Urinary bladder (tissue), 4 donors: ENCODE results near the gene NPLOC4. TPM values are rescaled to one million over a fixed set of nuclear protein-coding genes. Genes with fewer than 3 reads are reported as not detected.
A peak's percentile ranks its signal among the peaks of the same experiment; 100 is the strongest.

Source experiments
- DNase-seq: peaks from one replicate; pipeline ENCODE4 v3.0.0-alpha.2; 2015; ENCODE audit errors: extremely low spot score
- H3K27ac ChIP-seq: one replicate; pipeline ENCODE4 v1.5.1; 2013; ENCODE audit warnings: low read depth, mild to moderate bottlenecking, moderate library complexity
- H3K36me3 ChIP-seq: one replicate; pipeline ENCODE4 v1.6.1; 2013; ENCODE audit warnings: mild to moderate bottlenecking, moderate library complexity; ENCODE audit not compliant: insufficient read depth
- H3K4me1 ChIP-seq: one replicate; pipeline ENCODE4 v1.6.1; 2013; ENCODE audit warnings: mild to moderate bottlenecking, moderate library complexity; ENCODE audit not compliant: insufficient read depth
- H3K4me3 ChIP-seq: one replicate; pipeline ENCODE4 v1.5.1; 2013; ENCODE audit warnings: low read depth, low read length
- WGBS: extraction: QIAGEN DNeasy Blood & Tissue Kit; methylation state at CpG from one replicate; pipeline ENCODE4 v1.1.7; 2013; 5-methylcytosine and 5-hydroxymethylcytosine counted together
- polyA plus RNA-seq: library from polyadenylated mRNA; stranded (reverse); fragments of 200-250 nt; gene quantifications from one replicate; pipeline ENCODE4 v1.2.3, GENCODE V29; 2013
- total RNA-seq: library from RNA; depleted of rRNA; stranded (reverse); fragments of >200 nt; gene quantifications from one replicate; pipeline ENCODE4 v1.2.3, GENCODE V29; 2014
- donor health status: healthy with polysubstance abuse.
- donor health status: healthy.

NPLOC4 gene
- total and polyA plus RNA-seq, 2 donors, result 36.5 to 45.3 TPM

DNA sequence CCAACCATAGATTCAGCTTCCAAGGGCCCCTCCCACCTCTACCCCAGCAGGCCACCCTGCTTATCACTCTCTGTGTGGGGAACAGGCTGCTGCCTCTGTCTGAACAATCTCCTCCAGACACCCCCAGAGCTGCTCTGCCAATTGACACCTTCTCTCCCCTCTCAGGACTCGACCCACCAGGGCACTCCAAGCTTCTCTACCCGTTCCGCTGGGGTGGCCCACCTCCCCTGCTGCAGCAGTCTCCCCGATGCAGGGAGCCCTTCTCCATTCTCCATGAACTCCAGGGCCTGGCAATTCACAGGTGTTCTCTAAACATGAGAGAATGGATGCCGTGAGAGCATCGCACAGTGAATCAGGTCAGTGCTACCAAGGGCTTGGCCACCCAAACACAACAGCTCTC lies 56.4 kb downstream of the NPLOC4 start:
- no peak for DNase-seq

GRCh38 chr17:81579821-81580321 lies 57.0 kb downstream of the NPLOC4 start:
- no peaks in the 10 kb centered on the region for H3K4me1 ChIP-seq
- H3K36me3 ChIP-seq, result peaks cover 3% of the 10 kb centered on the region
- WGBS, result 92% methylated on average over 10 of the region's 10 CpGs
- DNase-seq, result no peak
- no peak overlapping the region for H3K4me3 ChIP-seq
- no peak overlapping the region for H3K27ac ChIP-seq

More for the DNA sequence above, 56.4 kb downstream of the NPLOC4 start:
- WGBS, result 94% methylated on average over 6 of the region's 6 CpGs
- H3K27ac ChIP-seq, result no peak overlapping the region
- no peaks in the 10 kb centered on the region for H3K4me1 ChIP-seq
- no peak overlapping the region for H3K4me3 ChIP-seq
- peaks cover 3% of the 10 kb centered on the region for H3K36me3 ChIP-seq

DNA sequence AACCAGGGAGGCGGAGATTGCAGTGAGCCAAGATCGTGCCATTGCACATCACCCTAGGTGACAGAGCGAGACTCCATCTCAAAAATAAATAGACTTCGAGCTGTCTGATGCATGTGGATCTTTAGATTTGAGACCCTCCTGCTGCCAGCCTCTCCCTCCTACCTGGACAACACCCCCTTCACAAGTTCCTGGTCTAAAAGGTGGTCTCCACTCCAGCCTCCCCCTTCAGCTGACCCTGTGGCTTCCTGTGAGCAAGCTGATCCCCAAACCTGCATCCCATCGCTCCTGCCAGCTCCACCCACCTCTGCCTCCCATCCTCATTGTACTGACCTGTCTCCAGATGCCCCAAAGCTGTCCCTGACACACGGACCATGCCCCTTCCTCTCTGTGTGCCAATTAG lies 57.6 kb downstream of the NPLOC4 start:
- DNase-seq, result no peak
- Histone ChIP-seq H3K4me3 (no peak overlapping the region), H3K27ac (no peak overlapping the region), H3K4me1 (no peaks in the 10 kb centered on the region), H3K36me3 (peaks cover 3% of the 10 kb centered on the region)
- WGBS, result 84% methylated on average over 6 of the region's 6 CpGs

- Histone ChIP-seq H3K27ac (no peak overlapping the region), H3K4me1 (no peaks in the 10 kb centered on the region), H3K36me3 (peaks cover 3% of the 10 kb centered on the region), H3K4me3 (no peak overlapping the region)
- 96% methylated on average over 6 of the region's 6 CpGs for WGBS
- no peak for DNase-seq
These were observed 58.2 kb downstream of the NPLOC4 start for GRCh38 chr17:81578561-81579225.

GRCh38 chr17:81578038-81578441 lies 58.9 kb downstream of the NPLOC4 start:
- Histone ChIP-seq H3K4me1 (no peaks in the 10 kb centered on the region), H3K36me3 (peaks cover 3% of the 10 kb centered on the region), H3K27ac (no peak overlapping the region), H3K4me3 (no peak overlapping the region)
- 95% methylated on average over 10 of the region's 10 CpGs for WGBS
- no peak for DNase-seq

- Histone ChIP-seq H3K27ac (peak overlapping the region; percentile 13), H3K4me3 (no peak overlapping the region), H3K4me1 (no peaks in the 10 kb centered on the region), H3K36me3 (no peaks in the 10 kb centered on the region)
- 73% methylated on average over 11 of the region's 11 CpGs for WGBS
- DNase-seq, result no peak
These were observed 59.5 kb downstream of the NPLOC4 start for GRCh38 chr17:81577278-81578000.

DNA sequence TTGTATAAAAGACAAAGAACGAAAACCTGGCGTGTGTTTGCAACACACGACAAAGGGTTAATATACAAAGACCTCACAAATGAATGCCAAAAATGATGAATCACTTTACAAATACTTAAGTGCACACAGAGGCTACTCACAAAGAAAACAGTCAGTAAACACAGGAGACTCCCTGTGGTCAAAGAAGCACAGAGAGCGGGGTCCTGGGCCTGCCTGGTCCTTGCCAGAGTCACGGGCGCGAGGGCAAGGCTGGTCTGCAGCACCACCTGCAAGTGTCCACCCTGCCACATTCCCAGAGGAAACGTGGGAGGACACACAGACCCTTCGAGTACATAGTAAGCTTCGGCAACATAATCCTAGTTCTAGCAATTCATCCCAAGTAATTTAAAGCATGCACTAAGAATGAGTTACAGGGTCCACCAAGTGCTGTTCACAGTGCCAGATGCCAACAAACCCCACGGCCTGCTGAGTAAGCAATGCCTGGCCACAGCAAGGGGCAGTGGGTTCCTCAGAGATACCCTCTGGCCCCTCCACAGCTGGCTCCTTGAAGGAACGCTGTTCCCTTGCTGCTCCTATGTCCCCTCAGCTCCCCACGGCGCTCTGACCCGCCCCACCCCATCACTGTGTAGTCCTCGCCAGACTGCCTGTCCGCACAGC lies 60.2 kb downstream of the NPLOC4 start:
- WGBS, result 49% methylated on average over 17 of the region's 17 CpGs
- no peak for DNase-seq

DNA sequence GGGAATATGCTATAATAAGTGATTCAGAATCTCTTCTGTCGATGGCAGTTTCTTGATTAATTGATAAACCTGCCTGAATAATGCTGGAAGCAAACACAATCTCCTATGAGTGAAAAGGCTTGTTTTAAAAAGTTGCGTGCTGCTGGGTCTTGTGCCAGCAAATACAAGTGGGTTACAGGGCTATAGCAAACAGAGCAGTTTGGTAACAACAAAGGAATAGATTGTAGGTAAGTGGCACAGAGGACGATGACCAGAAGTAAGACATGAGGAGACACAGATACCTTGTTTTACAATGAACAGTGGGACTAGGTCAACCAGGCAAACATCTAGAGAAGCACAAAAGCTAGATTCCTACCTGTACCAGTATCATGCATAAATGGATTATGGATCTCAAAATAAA lies 61.1 kb downstream of the NPLOC4 start:
- Histone ChIP-seq H3K36me3 (no peaks in the 10 kb centered on the region), H3K4me1 (no peaks in the 10 kb centered on the region), H3K27ac (no peak overlapping the region), H3K4me3 (no peak overlapping the region)
- no peak for DNase-seq
- 88% methylated on average over 3 of the region's 3 CpGs for WGBS

More for the DNA sequence above, 60.2 kb downstream of the NPLOC4 start:
- H3K36me3 ChIP-seq, result no peaks in the 10 kb centered on the region
- no peaks in the 10 kb centered on the region for H3K4me1 ChIP-seq
- no peak overlapping the region for H3K4me3 ChIP-seq
- peak overlapping the region; percentile 13 for H3K27ac ChIP-seq

- no peak overlapping the region for H3K27ac ChIP-seq
- 73% methylated on average over 8 of the region's 8 CpGs for WGBS
- H3K4me3 ChIP-seq, result no peak overlapping the region
- no peak for DNase-seq
- H3K4me1 ChIP-seq, result no peaks in the 10 kb centered on the region
- H3K36me3 ChIP-seq, result peaks cover 6% of the 10 kb centered on the region
These were observed 62.3 kb downstream of the NPLOC4 start for GRCh38 chr17:81574643-81574956.

GRCh38 chr17:81573794-81574642 lies 62.9 kb downstream of the NPLOC4 start:
- no peak for DNase-seq
- no peaks in the 10 kb centered on the region for H3K4me1 ChIP-seq
- no peak overlapping the region for H3K4me3 ChIP-seq
- H3K27ac ChIP-seq, result no peak overlapping the region
- peaks cover 6% of the 10 kb centered on the region for H3K36me3 ChIP-seq
- 82% methylated on average over 17 of the region's 17 CpGs for WGBS

DNA sequence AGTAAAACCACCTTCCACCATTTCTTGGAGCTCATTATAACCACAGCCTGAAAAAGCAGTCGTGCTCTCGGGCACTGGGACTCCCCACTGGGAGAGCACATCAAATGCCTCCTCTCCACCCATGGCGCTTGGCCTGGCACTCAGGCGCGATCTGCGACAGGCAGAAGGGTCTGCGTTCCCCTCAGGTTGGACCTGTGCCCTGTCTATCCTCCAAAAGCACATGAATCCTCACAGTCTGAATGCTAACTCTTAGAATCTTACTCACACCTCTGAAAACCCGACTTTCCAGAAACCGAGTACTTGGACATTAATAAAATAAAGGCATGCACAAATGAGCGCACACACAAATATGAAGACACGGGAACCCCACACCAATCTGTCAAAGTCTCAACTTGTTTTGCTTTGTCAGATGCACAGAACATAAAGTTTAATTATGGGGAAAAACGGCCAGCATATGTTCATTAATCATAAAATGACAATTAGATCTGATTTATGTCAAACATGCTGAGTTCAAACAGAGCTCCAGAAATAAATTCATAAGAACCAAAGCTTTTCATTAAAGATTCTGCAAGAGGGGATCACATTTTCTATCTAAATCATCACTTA lies 64.2 kb downstream of the NPLOC4 start:
- WGBS, result 89% methylated on average over 12 of the region's 12 CpGs
- H3K36me3 ChIP-seq, result peaks cover 6% of the 10 kb centered on the region

DNA sequence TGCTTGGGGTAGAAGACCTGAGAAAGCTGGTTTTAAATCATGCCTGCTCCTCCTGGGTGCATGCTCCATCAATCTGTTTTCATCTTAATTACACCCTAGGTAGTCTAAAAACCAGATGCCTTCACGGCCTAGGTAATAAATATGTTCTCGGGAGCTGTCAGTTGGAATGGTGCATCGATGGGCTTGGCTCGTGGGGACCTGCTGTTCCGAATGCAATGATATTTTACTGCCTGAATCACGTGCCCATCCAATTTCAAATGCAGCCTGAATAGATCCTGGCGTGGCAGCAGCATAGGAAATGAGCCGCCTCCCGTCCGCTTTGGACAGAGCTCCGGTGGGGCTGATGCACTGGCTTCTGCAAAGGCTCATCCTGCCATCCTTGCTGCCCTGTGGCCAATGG lies 65.9 kb downstream of the NPLOC4 start:
- Histone ChIP-seq H3K36me3 (peaks cover 6% of the 10 kb centered on the region), H3K27ac (no peak overlapping the region), H3K4me1 (no peaks in the 10 kb centered on the region), H3K4me3 (no peak overlapping the region)
- DNase-seq, result no peak
- 91% methylated on average over 11 of the region's 11 CpGs for WGBS

More for the DNA sequence above, 64.2 kb downstream of the NPLOC4 start:
- no peak overlapping the region for H3K4me3 ChIP-seq
- H3K4me1 ChIP-seq, result no peaks in the 10 kb centered on the region
- no peak for DNase-seq
- H3K27ac ChIP-seq, result no peak overlapping the region

- Histone ChIP-seq H3K27ac (no peak overlapping the region), H3K4me3 (no peak overlapping the region), H3K36me3 (peaks cover 6% of the 10 kb centered on the region), H3K4me1 (no peaks in the 10 kb centered on the region)
- WGBS, result 97% methylated on average over 18 of the region's 18 CpGs
- DNase-seq, result no peak
These were observed 66.9 kb downstream of the NPLOC4 start for GRCh38 chr17:81569986-81570514.
